Karpas-422 (cell line): ENCODE measurements around the gene HOXD11. TPM values are rescaled to one million over a fixed set of nuclear protein-coding genes. Genes with fewer than 3 reads are reported as not detected.

ENCODE experiments used
- DNase-seq: peaks from one replicate; pipeline ENCODE4 v3.0.0-alpha.2; 2015
- H2AFZ ChIP-seq: fragments of 200-600 bp; sonication (generic); 2 replicates; pipeline ENCODE4 v1.6.1; 2014; ENCODE audit warnings: antibody characterized with exemption, low read length, mixed read lengths
- H3K27ac ChIP-seq: fragments of 200-600 bp; sonication (generic); 2 replicates; pipeline ENCODE4 v1.5.1; 2014; ENCODE audit warnings: mild to moderate bottlenecking, low read length, moderate library complexity
- H3K27me3 ChIP-seq: fragments of 200-600 bp; sonication (generic); 2 replicates; pipeline ENCODE4 v1.6.1; 2014; ENCODE audit warnings: low read length, mixed read lengths
- H3K36me3 ChIP-seq: fragments of 200-600 bp; sonication (generic); 2 replicates; pipeline ENCODE4 v1.6.1; 2014; ENCODE audit warnings: low read length, mixed read lengths; ENCODE audit not compliant: insufficient read depth
- H3K4me1 ChIP-seq: fragments of 200-600 bp; sonication (generic); 2 replicates; pipeline ENCODE4 v1.6.1; 2014; ENCODE audit warnings: mild to moderate bottlenecking, low read length, mixed read lengths
- H3K4me2 ChIP-seq: fragments of 200-600 bp; sonication (generic); 2 replicates; pipeline ENCODE4 v1.6.1; 2014; ENCODE audit warnings: low read length, low read depth, mild to moderate bottlenecking; ENCODE audit not compliant: poor library complexity, severe bottlenecking
- H3K4me3 ChIP-seq: fragments of 200-600 bp; sonication (generic); 2 replicates; pipeline ENCODE4 v1.5.1; 2014; ENCODE audit warnings: mild to moderate bottlenecking, antibody characterized with exemption, low read length, mixed read lengths
- H3K79me2 ChIP-seq: fragments of 200-600 bp; sonication (generic); 2 replicates; pipeline ENCODE4 v1.6.1; 2014; ENCODE audit warnings: mild to moderate bottlenecking, low read length, mixed read lengths
- H3K9ac ChIP-seq: fragments of 200-600 bp; sonication (generic); 2 replicates; pipeline ENCODE4 v1.6.0; 2014; ENCODE audit warnings: low read length
- H3K9me2 ChIP-seq: fragments of 200-600 bp; sonication (generic), shearing (Covaris generic); replicated peaks from 2 replicates; pipeline ENCODE4 v1.6.0; 2014; ENCODE audit warnings: mild to moderate bottlenecking, low read length, moderate library complexity; ENCODE audit not compliant: insufficient read depth
- H3K9me3 ChIP-seq: fragments of 300-700, 200-600 bp; sonication (generic); 2 replicates; pipeline ENCODE4 v1.6.1; 2014; ENCODE audit warnings: low read length, mixed read lengths
- H4K20me1 ChIP-seq: fragments of 200-600 bp; sonication (generic); 2 replicates; pipeline ENCODE4 v1.6.1; 2014; ENCODE audit warnings: mild to moderate bottlenecking, antibody characterized with exemption, low read length, low read depth; ENCODE audit not compliant: insufficient read depth
- total RNA-seq: library from RNA; depleted of rRNA; stranded (reverse); fragments of >200 nt; shearing (Covaris generic); gene quantifications from 2 replicates; pipeline ENCODE4 v1.2.3, GENCODE V29; 2014; ENCODE audit warnings: low replicate concordance

The HOXD11 gene
- total RNA-seq, 1 experiment from 2014 or later, result not detected

DNA sequence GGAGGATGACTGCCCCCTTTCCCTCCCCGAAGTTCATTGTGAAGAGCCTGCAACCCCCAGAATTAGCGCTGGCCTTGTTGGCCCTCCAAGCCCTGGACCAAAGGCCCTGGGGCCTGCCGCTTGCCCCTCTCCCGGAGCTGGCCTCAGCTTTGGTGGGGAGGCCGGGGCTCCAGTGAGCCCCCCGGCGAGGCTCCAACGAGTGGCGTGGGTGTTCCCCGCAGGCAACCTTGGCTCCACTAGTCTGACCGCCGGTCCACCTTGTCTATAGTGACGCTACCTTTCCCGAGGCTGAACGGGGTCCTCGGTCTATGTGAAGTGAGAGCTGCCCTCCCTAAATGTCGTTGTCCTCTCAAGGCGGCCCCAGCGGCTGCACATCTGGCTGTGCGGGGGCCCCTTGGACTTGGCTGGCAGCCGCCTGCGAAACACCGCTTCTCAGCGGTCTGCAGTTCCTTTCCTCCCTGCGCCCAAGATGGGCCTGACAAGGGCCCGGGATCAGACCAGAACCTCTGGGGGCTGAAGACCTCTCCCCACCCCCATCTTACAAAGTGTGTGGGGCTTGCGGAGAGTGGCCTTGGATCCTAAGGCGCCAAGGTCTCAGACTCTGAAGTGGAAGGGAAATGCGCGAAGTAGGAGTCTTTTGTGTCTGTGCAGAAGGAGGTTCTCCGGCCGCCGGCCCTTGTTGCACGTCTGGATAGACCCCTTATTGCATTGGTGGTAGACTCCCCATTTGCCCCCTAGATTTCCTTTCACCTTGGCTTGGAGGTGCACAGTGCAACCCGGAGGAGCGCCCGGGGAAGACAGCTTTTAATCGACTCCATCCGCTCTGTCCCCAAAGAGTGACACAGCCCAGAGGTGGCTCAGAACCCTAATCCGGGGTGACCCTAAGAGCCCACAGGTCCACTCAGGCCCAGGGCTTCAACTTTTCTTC lies 5.6 kb downstream of the HOXD11 start:
- no peaks in the 10 kb centered on the region for H3K27me3 ChIP-seq
- DNase-seq, result no peak
- H3K4me1 ChIP-seq, result peaks cover 10% of the 10 kb centered on the region
- no peaks in the 10 kb centered on the region for H3K9me2 ChIP-seq
- H4K20me1 ChIP-seq, result no peaks in the 10 kb centered on the region
- H3K9ac ChIP-seq, result no peak overlapping the region
- H3K9me3 ChIP-seq, result no peaks in the 10 kb centered on the region
- H3K4me3 ChIP-seq, result no peak overlapping the region
- H2AFZ ChIP-seq, result no peak overlapping the region
- H3K36me3 ChIP-seq, result no peaks in the 10 kb centered on the region
- no peak overlapping the region for H3K4me2 ChIP-seq
- no peaks in the 10 kb centered on the region for H3K79me2 ChIP-seq
- H3K27ac ChIP-seq, result no peak overlapping the region

DNA sequence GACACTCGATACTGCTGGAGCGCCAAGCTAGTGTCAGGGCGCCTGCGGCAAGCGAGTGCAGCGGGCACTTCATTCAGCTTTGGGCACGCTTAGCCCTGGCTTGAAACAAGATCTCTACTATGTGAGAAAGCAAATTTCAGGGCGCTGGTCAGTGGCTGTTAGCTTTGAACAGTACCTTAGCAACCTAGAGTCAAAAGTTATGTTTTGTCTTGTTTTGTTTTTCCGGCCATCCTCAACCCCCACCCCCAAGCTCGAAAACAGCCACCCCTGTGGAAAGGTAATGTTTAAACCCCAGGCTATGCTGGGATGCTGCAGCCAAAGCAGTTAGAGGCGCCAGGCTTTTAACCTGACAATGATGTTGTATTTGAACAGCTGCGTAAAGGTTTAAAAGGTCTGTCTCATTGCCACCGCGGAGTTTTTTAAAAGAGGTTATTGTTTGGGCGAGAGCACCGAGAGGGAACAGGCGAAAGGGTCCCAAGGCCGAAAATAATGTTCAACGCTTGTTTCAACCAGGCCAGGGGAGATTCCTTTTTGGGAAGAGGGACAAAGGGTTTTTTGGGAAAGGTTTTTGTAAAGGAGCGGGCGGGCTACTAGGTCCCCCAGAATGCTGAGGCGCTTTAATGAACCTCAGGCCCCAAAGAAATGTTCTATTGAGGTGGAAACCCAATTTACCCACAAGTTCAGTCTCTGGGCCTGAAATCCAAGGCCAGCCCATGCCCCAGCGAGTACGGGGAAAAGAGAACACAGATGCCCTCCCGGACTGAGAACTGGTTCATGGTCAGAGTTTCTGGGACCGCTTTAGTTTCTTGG lies 7.2 kb downstream of the HOXD11 start:
- DNase-seq, result no peak
- Histone ChIP-seq H3K36me3 (no peaks in the 10 kb centered on the region), H4K20me1 (no peaks in the 10 kb centered on the region), H3K9me3 (no peaks in the 10 kb centered on the region), H3K9ac (no peak overlapping the region), H3K79me2 (no peaks in the 10 kb centered on the region), H3K4me3 (no peak overlapping the region), H3K9me2 (no peaks in the 10 kb centered on the region), H3K27ac (no peak overlapping the region), H3K27me3 (no peaks in the 10 kb centered on the region), H3K4me2 (no peak overlapping the region), H3K4me1 (peaks cover 10% of the 10 kb centered on the region), H2AFZ (no peak overlapping the region)

- H3K27ac ChIP-seq, result no peak overlapping the region
- no peak overlapping the region for H3K4me2 ChIP-seq
- no peaks in the 10 kb centered on the region for H3K9me3 ChIP-seq
These were observed 8.0 kb downstream of the HOXD11 start for GRCh38 chr2:176114930-176115625.

DNA sequence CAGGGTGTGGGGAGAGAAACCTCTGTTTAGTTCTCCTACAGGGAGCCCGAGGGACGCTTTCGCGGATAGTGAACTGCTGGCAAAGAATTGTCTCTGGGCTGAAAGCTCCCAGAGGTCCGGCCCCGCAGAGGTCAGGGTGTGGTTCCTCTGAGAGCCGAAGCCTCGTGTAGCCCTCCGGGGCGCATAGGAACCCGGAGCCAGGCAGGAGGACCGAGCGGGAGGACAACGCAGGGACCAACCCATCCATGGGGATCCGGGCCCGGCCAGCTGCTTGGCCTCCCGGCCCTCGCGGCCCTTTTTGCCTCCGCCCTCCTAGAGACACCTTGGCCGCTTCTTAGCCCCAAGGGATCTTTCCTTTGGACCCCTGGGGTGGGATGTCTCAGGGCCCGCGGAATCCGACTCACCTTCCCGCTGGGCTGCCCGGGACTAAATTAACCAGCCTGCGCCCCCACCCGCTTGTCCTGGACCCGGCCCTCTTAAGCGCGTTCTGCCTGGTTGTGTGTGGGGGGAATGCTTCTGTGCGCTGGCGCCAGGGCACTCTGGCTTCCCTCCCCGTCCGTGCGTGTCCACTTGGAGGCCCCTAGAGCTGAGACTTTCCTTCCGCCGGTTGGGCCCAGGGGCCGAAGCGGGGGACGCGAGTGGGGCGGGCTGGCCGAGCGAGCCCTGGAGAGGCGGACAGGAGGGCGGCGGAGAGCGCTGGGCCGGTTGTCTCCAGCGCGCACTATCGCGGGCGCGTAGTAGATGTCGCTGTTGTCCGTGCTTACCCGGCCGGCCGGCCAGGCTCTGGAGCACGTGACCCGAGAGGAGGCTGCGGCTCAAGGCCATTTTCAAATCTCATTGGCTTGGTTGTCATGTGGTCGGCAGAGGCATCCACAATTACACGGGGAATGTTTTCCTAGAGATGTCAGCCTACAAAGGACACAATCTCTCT lies 9.1 kb downstream of the HOXD11 start, which contains the start of gene HOXD10:
TSS of gene HOXD10 (plus strand) at position 896 of the 931 bp plus-strand sequence. CDS start 56 bp downstream, outside the sequence.
- no peaks in the 10 kb centered on the region for H3K27me3 ChIP-seq

More at GRCh38 chr2:176114930-176115625, 8.0 kb downstream of the HOXD11 start:
- H2AFZ ChIP-seq, result no peak overlapping the region
- H3K9me2 ChIP-seq, result no peaks in the 10 kb centered on the region
- no peaks in the 10 kb centered on the region for H3K36me3 ChIP-seq
- no peak for DNase-seq
- H3K9ac ChIP-seq, result no peak overlapping the region
- no peaks in the 10 kb centered on the region for H4K20me1 ChIP-seq
- H3K79me2 ChIP-seq, result no peaks in the 10 kb centered on the region
- H3K4me3 ChIP-seq, result no peak overlapping the region
- H3K27me3 ChIP-seq, result no peaks in the 10 kb centered on the region
- peaks cover 10% of the 10 kb centered on the region for H3K4me1 ChIP-seq

DNA sequence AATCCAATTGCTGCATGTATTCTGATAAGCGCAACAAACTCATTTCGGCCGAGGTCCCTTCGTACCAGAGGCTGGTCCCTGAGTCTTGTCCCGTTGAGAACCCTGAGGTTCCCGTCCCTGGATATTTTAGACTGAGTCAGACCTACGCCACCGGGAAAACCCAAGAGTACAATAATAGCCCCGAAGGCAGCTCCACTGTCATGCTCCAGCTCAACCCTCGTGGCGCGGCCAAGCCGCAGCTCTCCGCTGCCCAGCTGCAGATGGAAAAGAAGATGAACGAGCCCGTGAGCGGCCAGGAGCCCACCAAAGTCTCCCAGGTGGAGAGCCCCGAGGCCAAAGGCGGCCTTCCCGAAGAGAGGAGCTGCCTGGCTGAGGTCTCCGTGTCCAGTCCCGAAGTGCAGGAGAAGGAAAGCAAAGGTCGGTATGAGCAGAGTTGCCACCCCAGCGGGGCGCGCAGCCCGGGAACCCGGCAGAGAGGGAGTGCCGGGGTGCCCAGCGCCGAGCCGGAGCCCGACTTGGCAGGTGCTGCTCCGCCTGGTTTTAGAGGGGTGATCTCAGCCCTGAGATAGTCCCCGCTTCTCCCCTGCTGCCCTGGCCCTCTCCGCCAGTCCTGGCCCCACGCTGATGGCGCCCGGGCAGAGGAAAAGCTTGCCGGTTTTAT lies 10.2 kb downstream of the HOXD11 start:
- no peak overlapping the region for H3K9ac ChIP-seq

More for the DNA sequence above, 9.1 kb downstream of the HOXD11 start, which contains the start of gene HOXD10:
- H3K9me2 ChIP-seq, result no peaks in the 10 kb centered on the region
- H3K36me3 ChIP-seq, result no peaks in the 10 kb centered on the region
- H3K4me3 ChIP-seq, result no peak within 1 kb of the TSS
- no peaks in the 10 kb centered on the region for H4K20me1 ChIP-seq
- no peak within 1 kb of the TSS for H3K27ac ChIP-seq
- no peaks in the 10 kb centered on the region for H3K79me2 ChIP-seq
- H3K4me2 ChIP-seq, result no peak within 1 kb of the TSS
- peaks cover 4% of the 10 kb centered on the region for H3K4me1 ChIP-seq
- H2AFZ ChIP-seq, result no peak within 1 kb of the TSS
- no peak for DNase-seq
- no peak within 1 kb of the TSS for H3K9ac ChIP-seq
- H3K9me3 ChIP-seq, result no peaks in the 10 kb centered on the region

GRCh38 chr2:176117823-176118371 lies 10.8 kb downstream of the HOXD11 start:
- Histone ChIP-seq H3K4me1 (no peaks in the 10 kb centered on the region), H3K4me2 (no peak overlapping the region), H3K27ac (no peak overlapping the region), H3K79me2 (no peaks in the 10 kb centered on the region), H3K4me3 (no peak overlapping the region), H3K9me2 (no peaks in the 10 kb centered on the region), H3K36me3 (no peaks in the 10 kb centered on the region), H2AFZ (no peak overlapping the region), H3K9ac (no peak overlapping the region), H3K27me3 (no peaks in the 10 kb centered on the region), H3K9me3 (no peaks in the 10 kb centered on the region), H4K20me1 (no peaks in the 10 kb centered on the region)
- DNase-seq, result no peak

More for the DNA sequence above, 10.2 kb downstream of the HOXD11 start:
- no peak overlapping the region for H3K4me2 ChIP-seq
- no peaks in the 10 kb centered on the region for H3K79me2 ChIP-seq
- no peaks in the 10 kb centered on the region for H3K4me1 ChIP-seq
- H4K20me1 ChIP-seq, result no peaks in the 10 kb centered on the region
- no peak overlapping the region for H2AFZ ChIP-seq
- H3K4me3 ChIP-seq, result no peak overlapping the region
- no peaks in the 10 kb centered on the region for H3K9me2 ChIP-seq
- H3K9me3 ChIP-seq, result no peaks in the 10 kb centered on the region
- no peaks in the 10 kb centered on the region for H3K36me3 ChIP-seq
- no peak overlapping the region for H3K27ac ChIP-seq
- no peaks in the 10 kb centered on the region for H3K27me3 ChIP-seq
- no peak for DNase-seq
